DOHH2 (cell line): ENCODE data around the gene MINK1.

Source experiments
- H3F3A ChIP-seq: fragments of 200-600 bp; sonication (generic), shearing (Covaris generic); 2 replicates; pipeline ENCODE4 v1.6.0; 2016; ENCODE audit warnings: antibody characterized with exemption, mild to moderate bottlenecking; ENCODE audit not compliant: control insufficient read depth, insufficient read depth
- H3K27ac ChIP-seq: fragments of 200-600 bp; sonication (generic); 2 replicates; pipeline ENCODE4 v1.5.1; 2014; ENCODE audit warnings: low read depth, mild to moderate bottlenecking, low read length, moderate library complexity
- H3K27me3 ChIP-seq: fragments of 200-600 bp; sonication (generic); 2 replicates; pipeline ENCODE4 v1.6.1; 2014; ENCODE audit warnings: mild to moderate bottlenecking, low read length, mixed read lengths; ENCODE audit not compliant: control insufficient read depth
- H3K36me3 ChIP-seq: fragments of 200-600 bp; sonication (generic); 2 replicates; pipeline ENCODE4 v1.6.1; 2014; ENCODE audit warnings: mild to moderate bottlenecking, low read length, moderate library complexity, mixed read lengths; ENCODE audit not compliant: control insufficient read depth
- H3K4me1 ChIP-seq: fragments of 200-600 bp; sonication (generic); 2 replicates; pipeline ENCODE4 v1.6.1; 2014; ENCODE audit warnings: mild to moderate bottlenecking, low read length, mixed read lengths; ENCODE audit not compliant: control insufficient read depth
- H3K4me2 ChIP-seq: fragments of 200-600 bp; sonication (generic); 2 replicates; pipeline ENCODE4 v1.6.0; 2014; ENCODE audit warnings: mild to moderate bottlenecking, low read length, moderate library complexity
- H3K4me3 ChIP-seq: fragments of 200-600 bp; sonication (generic); 2 replicates; pipeline ENCODE4 v1.5.1; 2014; ENCODE audit warnings: mild to moderate bottlenecking, low read length, mixed read lengths
- H3K79me2 ChIP-seq: fragments of 200-600 bp; sonication (generic); 2 replicates; pipeline ENCODE4 v1.6.1; 2014; ENCODE audit warnings: mild to moderate bottlenecking, low read length, mixed read lengths; ENCODE audit not compliant: control insufficient read depth
- H3K9me2 ChIP-seq: fragments of 200-600 bp; sonication (generic); replicated peaks from 2 replicates; pipeline ENCODE4 v1.6.1; 2014; ENCODE audit warnings: mild to moderate bottlenecking, low read length, mixed read lengths; ENCODE audit not compliant: control insufficient read depth
- H3K9me3 ChIP-seq: fragments of 200-600 bp; sonication (generic); 2 replicates; pipeline ENCODE4 v1.6.1; 2014; ENCODE audit warnings: antibody characterized with exemption, low read length, mixed read lengths; ENCODE audit not compliant: control insufficient read depth, insufficient read depth
- H4K20me1 ChIP-seq: fragments of 200-600 bp; sonication (generic); 2 replicates; pipeline ENCODE4 v1.6.0; 2014; ENCODE audit warnings: low read depth, mild to moderate bottlenecking, antibody characterized with exemption, low read length, moderate library complexity; ENCODE audit not compliant: control insufficient read depth, insufficient read depth
- CTCF ChIP-seq: fragments of 200-600 bp; sonication (generic); IDR thresholded peaks from one replicate; pipeline ENCODE4 v1.5.1; 2014; ENCODE audit warnings: antibody characterized with exemption, mild to moderate bottlenecking, low read depth, low read length; ENCODE audit not compliant: poor library complexity, severe bottlenecking
- EZH2phosphoT487 ChIP-seq: fragments of 200-600 bp; sonication (generic); IDR thresholded peaks from 2 replicates; pipeline ENCODE4 v1.6.1; 2017; ENCODE audit warnings: borderline replicate concordance, mild to moderate bottlenecking, antibody characterized with exemption, low read length, moderate library complexity, mixed read lengths

The MINK1 gene

DNA sequence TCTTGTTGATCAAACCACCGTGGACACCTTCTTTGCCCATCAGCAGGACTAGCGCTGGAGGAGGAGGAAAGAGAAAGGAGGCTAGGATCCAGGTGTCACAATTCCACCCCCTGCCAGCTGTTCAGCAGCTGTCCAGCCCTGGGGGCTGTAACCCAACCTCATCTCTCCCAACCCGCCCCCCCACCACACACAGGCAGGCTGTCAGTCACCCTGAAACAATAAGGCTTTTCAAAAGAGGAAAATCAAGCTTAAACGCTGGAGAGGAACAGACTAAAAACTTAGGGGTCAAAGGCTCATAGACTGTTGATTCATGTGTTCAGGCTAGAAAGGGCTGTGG lies 112.8 kb downstream of the MINK1 start:
- no peaks in the 10 kb centered on the region for H3K9me2 ChIP-seq
- H4K20me1 ChIP-seq: peaks cover 13% of the 10 kb centered on the region; the same call in 1 of the 2 replicates
- H3K4me3 ChIP-seq: peak overlapping the region; percentile 93
- peak overlapping the region; percentile 99 for H3K27ac ChIP-seq
- no peaks in the 10 kb centered on the region for H3K9me3 ChIP-seq
- H3K36me3 ChIP-seq: peaks cover 75% of the 10 kb centered on the region
- H3K79me2 ChIP-seq: peaks cover 83% of the 10 kb centered on the region
- no peak for TF ChIP-seq CTCF
- no peak for TF ChIP-seq EZH2phosphoT487
- H3F3A ChIP-seq: peaks cover 67% of the 10 kb centered on the region
- peaks cover 70% of the 10 kb centered on the region for H3K4me1 ChIP-seq
- H3K27me3 ChIP-seq: no peaks in the 10 kb centered on the region
- H3K4me2 ChIP-seq: peak overlapping the region; percentile 94

- Histone ChIP-seq H3F3A (peaks cover 64% of the 10 kb centered on the region), H3K4me2 (peak overlapping the region; percentile 94), H3K36me3 (peaks cover 69% of the 10 kb centered on the region), H3K27ac (peak overlapping the region; percentile 99), H3K27me3 (no peaks in the 10 kb centered on the region), H4K20me1 (peaks cover 13% of the 10 kb centered on the region; the same call in 1 of the 2 replicates), H3K9me2 (no peaks in the 10 kb centered on the region), H3K9me3 (no peaks in the 10 kb centered on the region), H3K4me3 (peak overlapping the region; percentile 93), H3K4me1 (peaks cover 71% of the 10 kb centered on the region), H3K79me2 (peaks cover 80% of the 10 kb centered on the region)
- TF ChIP-seq CTCF: no peak
- TF ChIP-seq EZH2phosphoT487: no peak
Measured at GRCh38 chr17:4946312-4946976, 113.3 kb downstream of the MINK1 start.

- no peaks in the 10 kb centered on the region for H3K9me2 ChIP-seq
- peak overlapping the region; percentile 99 for H3K27ac ChIP-seq
- peaks cover 13% of the 10 kb centered on the region; the same call in 1 of the 2 replicates for H4K20me1 ChIP-seq
- peak overlapping the region; percentile 93 for H3K4me3 ChIP-seq
- H3F3A ChIP-seq: peaks cover 59% of the 10 kb centered on the region
- H3K4me2 ChIP-seq: peak overlapping the region; percentile 94
- TF ChIP-seq EZH2phosphoT487: no peak
- TF ChIP-seq CTCF: no peak
- peaks cover 64% of the 10 kb centered on the region for H3K36me3 ChIP-seq
- H3K4me1 ChIP-seq: peaks cover 71% of the 10 kb centered on the region
- no peaks in the 10 kb centered on the region for H3K27me3 ChIP-seq
- H3K79me2 ChIP-seq: peaks cover 74% of the 10 kb centered on the region
- no peaks in the 10 kb centered on the region for H3K9me3 ChIP-seq
Measured at GRCh38 chr17:4947010-4947410, 113.9 kb downstream of the MINK1 start.
